ENCODE measurements around the gene BTRC.

Gene BTRC

GRCh38 chr10:101538446-101538845 lies 184.5 kb downstream of the BTRC start:
- no peak for TF ChIP-seq CTCF (IDR thresholded peaks at IDR 0.05; ENCODE audit: low read depth, low read length)
- no peak overlapping the region for H3K4me3 ChIP-seq (ENCODE audit: low read depth, low read length)

- H3K4me3 ChIP-seq (ENCODE audit: low read depth, low read length) = no peak overlapping the region
- no peak for TF ChIP-seq CTCF (IDR thresholded peaks at IDR 0.05; ENCODE audit: low read depth, low read length)
Measured at GRCh38 chr10:101545898-101546297, 191.9 kb downstream of the BTRC start.

GRCh38 chr10:101550965-101551364 lies 197.0 kb downstream of the BTRC start:
- H3K4me3 ChIP-seq (ENCODE audit: low read depth, low read length) = no peak overlapping the region
- no peak for TF ChIP-seq CTCF (IDR thresholded peaks at IDR 0.05; ENCODE audit: low read depth, low read length)

- no peak overlapping the region for H3K4me3 ChIP-seq (ENCODE audit: low read depth, low read length)
- no peak for TF ChIP-seq CTCF (IDR thresholded peaks at IDR 0.05; ENCODE audit: low read depth, low read length)
Measured at GRCh38 chr10:101552442-101552841, 198.5 kb downstream of the BTRC start.

GRCh38 chr10:101557541-101557940 lies 203.6 kb downstream of the BTRC start:
- TF ChIP-seq CTCF (IDR thresholded peaks at IDR 0.05; ENCODE audit: low read depth, low read length) = no peak
- H3K4me3 ChIP-seq (ENCODE audit: low read depth, low read length) = no peak overlapping the region

GRCh38 chr10:101558204-101558603 lies 204.2 kb downstream of the BTRC start:
- no peak for TF ChIP-seq CTCF (IDR thresholded peaks at IDR 0.05; ENCODE audit: low read depth, low read length)

GRCh38 chr10:101558671-101559595 lies 205.0 kb downstream of the BTRC start:
- no peak for TF ChIP-seq CTCF (IDR thresholded peaks at IDR 0.05; ENCODE audit: low read depth, low read length)

More at GRCh38 chr10:101558204-101558603, 204.2 kb downstream of the BTRC start:
- no peak overlapping the region for H3K4me3 ChIP-seq (ENCODE audit: low read depth, low read length)

More at GRCh38 chr10:101558671-101559595, 205.0 kb downstream of the BTRC start:
- no peak overlapping the region for H3K4me3 ChIP-seq (ENCODE audit: low read depth, low read length)

All from WI38 (cell line).